A673 (cell line): ENCODE results near the gene ZPR1. TPM values are rescaled to one million over a fixed set of nuclear protein-coding genes. Genes with fewer than 3 reads are reported as not detected.

Experiments
- BruUV-seq: library from RNA; stranded (reverse); fragments of 400-500 nt; replicated peaks from 2 replicates; lab custom pipeline; 2021; lab: Mats Ljungman, UMichigan
- CTCF ChIA-PET: fragments of 300-600 bp; sonication (Branson Sonifier 250); formaldehyde crosslinking; loops from one replicate; lab custom pipeline; 2022; ENCODE audit warnings: antibody characterized with exemption; lab: Charles Lee
- POLR2A ChIA-PET: fragments of 300-600 bp; sonication (Branson Sonifier 250); formaldehyde crosslinking; loops from one replicate; lab custom pipeline; 2022; ENCODE audit warnings: antibody characterized with exemption; ENCODE audit not compliant: low non-redundant PET; lab: Charles Lee
- DNase-seq: peaks from one replicate; pipeline ENCODE4 v3.0.0-alpha.2; 2015; ENCODE audit warnings: low spot score
- H3K27ac ChIP-seq: fragments of 200-600 bp; sonication (generic); 2 replicates; pipeline ENCODE4 v1.5.1; 2016; ENCODE audit warnings: mixed run types, low read depth, mild to moderate bottlenecking, mixed read lengths, antibody characterized with exemption, low read length; ENCODE audit not compliant: poor library complexity, severe bottlenecking
- H3K27me3 ChIP-seq: fragments of 200-600 bp; sonication (generic); replicated peaks from 2 replicates; pipeline ENCODE4 v1.6.1; 2017; ENCODE audit warnings: mixed run types, low read depth, mild to moderate bottlenecking, mixed read lengths, antibody characterized with exemption, low read length; ENCODE audit not compliant: insufficient read depth, poor library complexity
- H3K36me3 ChIP-seq: fragments of 200-600 bp; sonication (generic); 2 replicates; pipeline ENCODE4 v1.6.1; 2016; ENCODE audit warnings: mixed run types, mild to moderate bottlenecking, mixed read lengths, antibody characterized with exemption, low read length; ENCODE audit not compliant: insufficient read depth, poor library complexity, severe bottlenecking
- H3K4me1 ChIP-seq: fragments of 200-600 bp; sonication (generic); 2 replicates; pipeline ENCODE4 v1.6.1; 2017; ENCODE audit warnings: mixed run types, mild to moderate bottlenecking, mixed read lengths, antibody characterized with exemption, low read length; ENCODE audit not compliant: insufficient read depth, poor library complexity, severe bottlenecking
- H3K4me3 ChIP-seq: fragments of 200-600 bp; sonication (generic); 2 replicates; pipeline ENCODE4 v1.5.1; 2016; ENCODE audit warnings: low read depth, mixed run types, mild to moderate bottlenecking, mixed read lengths, low read length; ENCODE audit not compliant: poor library complexity, severe bottlenecking
- H3K9me3 ChIP-seq: fragments of 200-600 bp; sonication (generic); 2 replicates; pipeline ENCODE4 v1.6.1; 2016; ENCODE audit warnings: mixed run types, low read depth, mild to moderate bottlenecking, mixed read lengths, antibody characterized with exemption, low read length; ENCODE audit not compliant: poor library complexity, severe bottlenecking
- CTCF ChIP-seq: fragments of 300-800, 200-600 bp; sonication (generic); conservative IDR thresholded peaks from 2 replicates; pipeline ENCODE4 v1.5.1; 2017; ENCODE audit warnings: low read depth, mild to moderate bottlenecking, antibody characterized with exemption, low read length, moderate library complexity, mixed read lengths
- EZH2 ChIP-seq: fragments of 200-600 bp; sonication (generic); IDR thresholded peaks from 2 replicates; pipeline ENCODE4 v1.6.1; 2017; ENCODE audit warnings: borderline replicate concordance, low read depth, mild to moderate bottlenecking, mixed read lengths, antibody characterized with exemption, low read length; ENCODE audit not compliant: poor library complexity, severe bottlenecking
- intact Hi-C: fragments of 100-400 bp; cut with micrococcal nuclease; formaldehyde crosslinking; loops from one replicate; pipeline ENCODE4 v1.10.0; 2022; ENCODE audit not compliant: unreplicated experiment
- total RNA-seq: library from RNA; stranded (reverse); gene quantifications from 2 replicates; pipeline ENCODE4 v1.2.3, GENCODE V29; 2021

The ZPR1 gene
- total RNA-seq, 1 experiment from 2014 or later: 109 TPM

GRCh38 chr11:116750070-116750718, 37.6 kb downstream of the ZPR1 start:
- ChIA-PET POLR2A (no interaction called here), CTCF (no interaction called here)
- no peaks in the 10 kb centered on the region for H3K27me3 ChIP-seq
- H3K4me3 ChIP-seq: no peak overlapping the region
- no peak for DNase-seq
- H3K27ac ChIP-seq: no peak overlapping the region
- H3K36me3 ChIP-seq: peaks cover 80% of the 10 kb centered on the region
- TF ChIP-seq CTCF (no peak), EZH2 (no peak)
- intact Hi-C loops: no loop called here
- BruUV-seq: no TSS peak
- no peaks in the 10 kb centered on the region for H3K9me3 ChIP-seq
- no peaks in the 10 kb centered on the region for H3K4me1 ChIP-seq

- peaks cover 15% of the 10 kb centered on the region for H3K36me3 ChIP-seq
- no peaks in the 10 kb centered on the region for H3K9me3 ChIP-seq
- H3K27ac ChIP-seq: no peak overlapping the region
- CTCF ChIA-PET: interaction anchor here (0.7 kb wide), 1 partner anchor 155 kb away, joined by 3 read pairs; no protein-coding TSS in a partner anchor
- TF ChIP-seq EZH2 (no peak), CTCF (no peak)
- no TSS peak for BruUV-seq
- H3K27me3 ChIP-seq: no peaks in the 10 kb centered on the region
- no peaks in the 10 kb centered on the region for H3K4me1 ChIP-seq
- no peak overlapping the region for H3K4me3 ChIP-seq
- no peak for DNase-seq
- intact Hi-C loops: no loop called here
- POLR2A ChIA-PET: no interaction called here
These were observed 45.7 kb downstream of the ZPR1 start for GRCh38 chr11:116742104-116742503.

- POLR2A ChIA-PET: no interaction called here
These were observed 47.1 kb downstream of the ZPR1 start for GRCh38 chr11:116740741-116741140.

More at GRCh38 chr11:116740741-116741140, 47.1 kb downstream of the ZPR1 start:
- H3K27ac ChIP-seq: no peak overlapping the region
- CTCF ChIA-PET: no interaction called here
- intact Hi-C loops: no loop called here
- no peak for DNase-seq
- no peak for TF ChIP-seq CTCF
- no peak for TF ChIP-seq EZH2
- H3K4me1 ChIP-seq: no peaks in the 10 kb centered on the region
- peaks cover 6% of the 10 kb centered on the region for H3K36me3 ChIP-seq
- no peaks in the 10 kb centered on the region for H3K27me3 ChIP-seq
- no peak overlapping the region for H3K4me3 ChIP-seq
- no TSS peak for BruUV-seq
- no peaks in the 10 kb centered on the region for H3K9me3 ChIP-seq
